Natural killer cell treated with Interleukin-12 subunit alpha and Interleukin-12 subunit beta and Interleukin-15 and Interleukin-18, amount 100 ng/mL, for 72 hours (primary cell): ENCODE measurements around the gene RGR. TPM values are rescaled to one million over a fixed set of nuclear protein-coding genes. Genes with fewer than 3 reads are reported as not detected.
A peak's percentile ranks its signal among the peaks of the same experiment; 100 is the strongest.

Experiments
- ATAC-seq, 2 donors: fragments of 150-1000 bp; cut with Tn5 transposase in 1 of 2; sonication (Bioruptor Pico), chemical (Tn5 transposase) in 1 of 2; 2 replicates each; pipeline ENCODE4 v1.10.0; 2021
- DNase-seq: peaks from one replicate; pipeline ENCODE4 v3.0.0; 2022; ENCODE audit warnings: low spot score
- H3K27ac Mint-ChIP-seq, 2 donors: 1 replicate in 1 of 2; 2 replicates in 1 of 2; pipeline ENCODE4 v1.8.0; 2022; ENCODE audit warnings: mixed read lengths in 2 of 2, mild to moderate bottlenecking in 1 of 2, moderate library complexity in 1 of 2
- H3K27me3 Mint-ChIP-seq, 2 donors: 1 replicate in 1 of 2; 2 replicates in 1 of 2; pipeline ENCODE4 v1.8.0; 2022; ENCODE audit warnings: mixed read lengths in 2 of 2
- H3K36me3 Mint-ChIP-seq: one replicate; pipeline ENCODE4 v1.8.0; 2022; ENCODE audit warnings: mixed read lengths
- H3K4me1 Mint-ChIP-seq, 2 donors: 1 replicate in 1 of 2; 2 replicates in 1 of 2; pipeline ENCODE4 v1.8.0; 2022; ENCODE audit warnings: low read depth in 2 of 2, mixed read lengths in 2 of 2, mild to moderate bottlenecking in 1 of 2
- H3K4me3 Mint-ChIP-seq: one replicate; pipeline ENCODE4 v1.8.0; 2022; ENCODE audit warnings: mixed read lengths
- H3K9me3 Mint-ChIP-seq: 2 replicates; pipeline ENCODE4 v1.8.0; 2022; ENCODE audit warnings: mixed read lengths
- total RNA-seq, 2 donors: library from RNA; stranded (reverse); gene quantifications; one replicate each; pipeline ENCODE4 v1.2.3, GENCODE V29; 2022

The RGR gene
- total RNA-seq, 2 donors from 2014 or later: not detected

- no peak for ATAC-seq
- Mint-ChIP-seq H3K4me3 (no peak overlapping the region), H3K36me3 (no peaks in the 10 kb centered on the region), H3K27me3 (peaks cover 0 to 4% of the 10 kb centered on the region in 2 donors), H3K4me1 (peaks cover 0 to 5% of the 10 kb centered on the region in 2 donors), H3K27ac (no peak overlapping the region), H3K9me3 (no peaks in the 10 kb centered on the region)
- DNase-seq: peak; percentile 45
These were observed 36.8 kb upstream of the RGR start for GRCh38 chr10:84208023-84208422.

- Mint-ChIP-seq H3K27ac (no peak overlapping the region), H3K4me3 (no peak overlapping the region), H3K4me1 (peaks cover 5 to 6% of the 10 kb centered on the region in 2 donors), H3K27me3 (peaks cover 0 to 4% of the 10 kb centered on the region in 2 donors), H3K36me3 (no peaks in the 10 kb centered on the region), H3K9me3 (no peaks in the 10 kb centered on the region)
- ATAC-seq (no peak), DNase-seq (peak; percentile 34)
These were observed 33.3 kb upstream of the RGR start for GRCh38 chr10:84211566-84211965.

- Mint-ChIP-seq H3K36me3 (no peaks in the 10 kb centered on the region), H3K4me3 (no peak overlapping the region), H3K27me3 (no peaks in the 10 kb centered on the region), H3K4me1 (peaks cover 5 to 6% of the 10 kb centered on the region in 2 donors), H3K27ac (no peak overlapping the region), H3K9me3 (no peaks in the 10 kb centered on the region)
- DNase-seq: peak; percentile 12
- peak in 1 of 2 donors; percentile 4 for ATAC-seq
These were observed 32.8 kb upstream of the RGR start for GRCh38 chr10:84212014-84212413.

GRCh38 chr10:84213076-84213475 is 31.8 kb upstream of the RGR start:
- no peak overlapping the region for H3K27ac Mint-ChIP-seq
- no peak overlapping the region for H3K4me3 Mint-ChIP-seq
- no peaks in the 10 kb centered on the region for H3K9me3 Mint-ChIP-seq
- no peaks in the 10 kb centered on the region for H3K27me3 Mint-ChIP-seq
- peaks cover 5 to 6% of the 10 kb centered on the region in 2 donors for H3K4me1 Mint-ChIP-seq
- H3K36me3 Mint-ChIP-seq: no peaks in the 10 kb centered on the region
- ATAC-seq (no peak), DNase-seq (peak; percentile 37)

- Mint-ChIP-seq H3K27ac (no peak overlapping the region), H3K9me3 (no peaks in the 10 kb centered on the region), H3K36me3 (no peaks in the 10 kb centered on the region), H3K27me3 (no peaks in the 10 kb centered on the region), H3K4me3 (peak overlapping the region; percentile 12), H3K4me1 (peaks cover 5 to 6% of the 10 kb centered on the region in 2 donors)
- DNase-seq: peak; percentile 53
- ATAC-seq: peak in 1 of 2 donors; percentile 7
These were observed 30.7 kb upstream of the RGR start for GRCh38 chr10:84214046-84214572.

GRCh38 chr10:84214612-84215235 is 30.1 kb upstream of the RGR start:
- no peaks in the 10 kb centered on the region for H3K27me3 Mint-ChIP-seq
- DNase-seq (peak; percentile 60), ATAC-seq (peak; percentile 50 to 70)
- H3K9me3 Mint-ChIP-seq: no peaks in the 10 kb centered on the region
- H3K4me1 Mint-ChIP-seq: peaks cover 5 to 6% of the 10 kb centered on the region in 2 donors
- no peaks in the 10 kb centered on the region for H3K36me3 Mint-ChIP-seq
- no peak overlapping the region for H3K27ac Mint-ChIP-seq
- H3K4me3 Mint-ChIP-seq: peak overlapping the region; percentile 12

GRCh38 chr10:84216834-84217233 is 28.0 kb upstream of the RGR start:
- no peaks in the 10 kb centered on the region for H3K36me3 Mint-ChIP-seq
- peaks cover 0 to 3% of the 10 kb centered on the region in 2 donors for H3K27me3 Mint-ChIP-seq
- H3K4me1 Mint-ChIP-seq: peaks cover 5 to 6% of the 10 kb centered on the region in 2 donors
- no peak overlapping the region for H3K27ac Mint-ChIP-seq
- peak; percentile 18 for DNase-seq
- H3K4me3 Mint-ChIP-seq: no peak overlapping the region
- H3K9me3 Mint-ChIP-seq: no peaks in the 10 kb centered on the region
- ATAC-seq: no peak

GRCh38 chr10:84217746-84218145 is 27.1 kb upstream of the RGR start:
- ATAC-seq: no peak
- no peak overlapping the region for H3K27ac Mint-ChIP-seq

GRCh38 chr10:84221916-84222315 is 22.9 kb upstream of the RGR start:
- peaks cover 9 to 11% of the 10 kb centered on the region in 2 donors for H3K27me3 Mint-ChIP-seq
- no peaks in the 10 kb centered on the region for H3K36me3 Mint-ChIP-seq
- no peaks in the 10 kb centered on the region for H3K9me3 Mint-ChIP-seq
- no peaks in the 10 kb centered on the region for H3K4me1 Mint-ChIP-seq
- H3K4me3 Mint-ChIP-seq: no peak overlapping the region
- no peak overlapping the region for H3K27ac Mint-ChIP-seq
- DNase-seq (no peak), ATAC-seq (no peak)

More at GRCh38 chr10:84217746-84218145, 27.1 kb upstream of the RGR start:
- no peaks in the 10 kb centered on the region for H3K9me3 Mint-ChIP-seq
- H3K4me1 Mint-ChIP-seq: peaks cover 5 to 6% of the 10 kb centered on the region in 2 donors
- DNase-seq: no peak
- no peaks in the 10 kb centered on the region for H3K36me3 Mint-ChIP-seq
- no peak overlapping the region for H3K4me3 Mint-ChIP-seq
- H3K27me3 Mint-ChIP-seq: peaks cover 0 to 3% of the 10 kb centered on the region in 2 donors

- H3K27me3 Mint-ChIP-seq: peaks cover 20 to 22% of the 10 kb centered on the region in 2 donors
- H3K4me3 Mint-ChIP-seq: no peak overlapping the region
- DNase-seq (no peak), ATAC-seq (no peak)
- H3K36me3 Mint-ChIP-seq: no peaks in the 10 kb centered on the region
- no peaks in the 10 kb centered on the region for H3K4me1 Mint-ChIP-seq
- no peak overlapping the region for H3K27ac Mint-ChIP-seq
- H3K9me3 Mint-ChIP-seq: no peaks in the 10 kb centered on the region
These were observed 20.3 kb upstream of the RGR start for GRCh38 chr10:84224411-84225028.

- H3K4me3 Mint-ChIP-seq: no peak within 1 kb of the TSS
- DNase-seq (no peak), ATAC-seq (no peak)
- no peaks in the 10 kb centered on the region for H3K9me3 Mint-ChIP-seq
- no peaks in the 10 kb centered on the region for H3K4me1 Mint-ChIP-seq
- no peaks in the 10 kb centered on the region for H3K36me3 Mint-ChIP-seq
- no peak within 1 kb of the TSS for H3K27ac Mint-ChIP-seq
- H3K27me3 Mint-ChIP-seq: peaks cover 22 to 31% of the 10 kb centered on the region in 2 donors
These were observed 19.3 kb upstream of the RGR start, which contains the start of gene LRIT2 for GRCh38 chr10:84225427-84226173. Gene LRIT2, minus strand, starts transcription at chr10:84225544. Its CDS starts 24 bp downstream, at chr10:84225520.

GRCh38 chr10:84226616-84227015 is 18.2 kb upstream of the RGR start:
- ATAC-seq: no peak
- H3K27me3 Mint-ChIP-seq: peaks cover 20 to 35% of the 10 kb centered on the region in 2 donors
- H3K9me3 Mint-ChIP-seq: no peaks in the 10 kb centered on the region
- DNase-seq: no peak
- no peaks in the 10 kb centered on the region for H3K36me3 Mint-ChIP-seq
- no peak overlapping the region for H3K27ac Mint-ChIP-seq
- H3K4me1 Mint-ChIP-seq: no peaks in the 10 kb centered on the region
- no peak overlapping the region for H3K4me3 Mint-ChIP-seq

- Mint-ChIP-seq H3K27me3 (peaks cover 22 to 35% of the 10 kb centered on the region in 2 donors), H3K4me1 (no peaks in the 10 kb centered on the region), H3K36me3 (no peaks in the 10 kb centered on the region), H3K9me3 (no peaks in the 10 kb centered on the region), H3K4me3 (no peak overlapping the region), H3K27ac (no peak overlapping the region)
- ATAC-seq (no peak), DNase-seq (no peak)
These were observed 17.0 kb upstream of the RGR start for GRCh38 chr10:84227810-84228209.

- ATAC-seq (no peak), DNase-seq (no peak)
- Mint-ChIP-seq H3K4me3 (no peak overlapping the region), H3K9me3 (no peaks in the 10 kb centered on the region), H3K27me3 (peaks cover 21 to 35% of the 10 kb centered on the region in 2 donors), H3K27ac (no peak overlapping the region), H3K36me3 (no peaks in the 10 kb centered on the region), H3K4me1 (no peaks in the 10 kb centered on the region)
These were observed 14.5 kb upstream of the RGR start for GRCh38 chr10:84230359-84230758.
